ENCODE results near the gene MRTFA.
"Not testable (repeated sequence)": the region's sequence is repeated elsewhere in the genome, so short reads cannot be mapped to it uniquely, and the experiment has no call there.

The MRTFA gene

GRCh38 chr22:40636380-40637182, at the start of gene MRTFA:
MRTFA (minus strand) TSS chr22:40636719.
- peak; percentile 99 for DNase-seq

- DNase-seq = no peak
Observed at GRCh38 chr22:40685406-40685805, 48.9 kb upstream of the MRTFA start.

GRCh38 chr22:40684728-40685127, 48.2 kb upstream of the MRTFA start:
- DNase-seq = no peak

GRCh38 chr22:40681451-40681850, 44.9 kb upstream of the MRTFA start:
- DNase-seq = no peak

GRCh38 chr22:40680819-40681183, 44.3 kb upstream of the MRTFA start:
- DNase-seq = no peak

- DNase-seq = no peak
Observed at GRCh38 chr22:40679964-40680818, 43.7 kb upstream of the MRTFA start.

- DNase-seq = no peak
Observed at GRCh38 chr22:40679249-40679963, 42.9 kb upstream of the MRTFA start, which contains the start of gene MCHR1. MCHR1 (plus strand) TSS chr22:40679484; CDS start chr22:40679653, 169 bp downstream.

GRCh38 chr22:40678493-40679248, 42.2 kb upstream of the MRTFA start:
- no peak for DNase-seq

GRCh38 chr22:40676644-40677043, 40.1 kb upstream of the MRTFA start:
- DNase-seq = no peak

GRCh38 chr22:40676166-40676565, 39.6 kb upstream of the MRTFA start:
- DNase-seq = not testable (repeated sequence)

GRCh38 chr22:40674274-40674673, 37.8 kb upstream of the MRTFA start:
- DNase-seq = no peak

GRCh38 chr22:40673017-40673416, 36.5 kb upstream of the MRTFA start:
- DNase-seq = no peak

- DNase-seq = no peak
Observed at GRCh38 chr22:40671796-40672360, 35.4 kb upstream of the MRTFA start.

- no peak for DNase-seq
Observed at GRCh38 chr22:40671369-40671768, 34.9 kb upstream of the MRTFA start.

- DNase-seq = no peak
Observed at GRCh38 chr22:40670058-40670457, 33.5 kb upstream of the MRTFA start.

GRCh38 chr22:40668611-40669411, 32.3 kb upstream of the MRTFA start:
- no peak for DNase-seq

GRCh38 chr22:40666151-40666848, 29.8 kb upstream of the MRTFA start:
- DNase-seq = no peak

GRCh38 chr22:40665312-40665711, 28.8 kb upstream of the MRTFA start:
- DNase-seq = no peak

GRCh38 chr22:40661671-40662070, 25.2 kb upstream of the MRTFA start:
- DNase-seq = no peak

GRCh38 chr22:40660730-40661129, 24.2 kb upstream of the MRTFA start:
- DNase-seq = no peak

- DNase-seq = no peak
Observed at GRCh38 chr22:40659166-40659565, 22.6 kb upstream of the MRTFA start.
